DND-41 (cell line): ENCODE data around the gene PFDN2.

Experiments used
- ATAC-seq: fragments of 200-7000 bp; cut with Tn5 transposase; 3 replicates; pipeline ENCODE4 v1.9.1; 2021; ENCODE audit warnings: low read depth; ENCODE audit not compliant: insufficient read depth
- DNase-seq: peaks from one replicate; pipeline ENCODE4 v3.0.0-alpha.2; 2020
- H2AFZ ChIP-seq: 2 replicates; pipeline ENCODE4 v1.6.0; 2012; ENCODE audit warnings: low read depth, low read length
- H3K27ac ChIP-seq: 2 replicates; pipeline ENCODE4 v1.5.1; 2012; ENCODE audit warnings: low read length, inconsistent platforms
- H3K27me3 ChIP-seq: fragments of 200-600 bp; sonication (generic); 2 replicates; pipeline ENCODE4 v1.6.0; 2012; ENCODE audit warnings: low read length, mild to moderate bottlenecking, inconsistent platforms; ENCODE audit not compliant: insufficient read depth, poor library complexity
- H3K36me3 ChIP-seq: 2 replicates; pipeline ENCODE4 v1.5.1; 2012; ENCODE audit warnings: low read length, inconsistent platforms; ENCODE audit not compliant: insufficient read depth
- H3K4me1 ChIP-seq: 2 replicates; pipeline ENCODE4 v1.5.1; 2012; ENCODE audit warnings: mild to moderate bottlenecking, low read length; ENCODE audit not compliant: insufficient read depth
- H3K4me2 ChIP-seq: 2 replicates; pipeline ENCODE4 v1.6.0; 2012; ENCODE audit warnings: mild to moderate bottlenecking, moderate library complexity, low read length, inconsistent platforms; ENCODE audit not compliant: insufficient read depth
- H3K4me3 ChIP-seq, 2 experiments: fragments of 200-600 bp in 1 of 2; shearing (Covaris generic) in 1 of 2; 2 replicates each; pipeline ENCODE4 v1.5.1; 2012 to 2016; ENCODE audit warnings: inconsistent platforms in 2 of 2, low read length in 2 of 2, mild to moderate bottlenecking in 2 of 2, low read depth in 1 of 2, moderate library complexity in 1 of 2
- H3K79me2 ChIP-seq: 2 replicates; pipeline ENCODE4 v1.6.0; 2012; ENCODE audit warnings: low read length, inconsistent platforms; ENCODE audit not compliant: insufficient read depth
- H3K9ac ChIP-seq: 2 replicates; pipeline ENCODE4 v1.6.0; 2012; ENCODE audit warnings: low read depth, mild to moderate bottlenecking, inconsistent platforms, low read length, moderate library complexity
- H3K9me3 ChIP-seq: 2 replicates; pipeline ENCODE4 v1.5.1; 2012; ENCODE audit warnings: low read length, moderate library complexity, mild to moderate bottlenecking, inconsistent platforms; ENCODE audit not compliant: insufficient read depth, severe bottlenecking
- H4K20me1 ChIP-seq: 2 replicates; pipeline ENCODE4 v1.6.0; 2012; ENCODE audit warnings: low read length; ENCODE audit not compliant: insufficient read depth
- EZH2 ChIP-seq: IDR thresholded peaks from 3 replicates; pipeline ENCODE4 v1.6.1; 2012; ENCODE audit warnings: borderline replicate concordance, low read depth, mild to moderate bottlenecking, moderate library complexity, low read length, inconsistent platforms; ENCODE audit not compliant: severe bottlenecking
- TF ChIP-seq, protein P1 (sequence below): IDR thresholded peaks from 2 replicates; pipeline ENCODE4 v1.5.1; 2012; ENCODE audit warnings: borderline replicate concordance, low read length, moderate library complexity, mild to moderate bottlenecking; ENCODE audit not compliant: poor library complexity, severe bottlenecking; ENCODE audit errors: extremely low read depth

The PFDN2 gene

DNA sequence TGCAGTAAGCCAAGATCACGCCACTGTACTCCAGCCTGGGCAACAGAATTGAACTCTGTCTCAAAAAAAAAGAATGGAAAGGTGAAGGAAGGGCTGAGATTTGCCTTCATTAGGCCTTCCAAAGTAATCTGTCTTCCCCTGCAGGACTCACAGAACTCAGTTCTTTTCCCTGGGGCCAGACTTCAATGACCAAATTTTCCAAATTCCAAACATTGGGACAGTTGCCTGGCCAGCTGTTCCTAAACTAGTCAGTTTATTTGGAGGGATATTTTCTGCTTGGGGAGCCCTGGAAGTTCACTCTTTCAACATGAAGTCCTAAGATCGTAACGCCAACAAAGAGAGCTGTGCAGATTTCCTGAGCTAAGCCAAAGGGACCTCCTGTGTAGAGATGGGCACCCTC lies 20.0 kb upstream of the PFDN2 start:
- peaks cover 5% of the 10 kb centered on the region for H3K36me3 ChIP-seq
- DNase-seq = no peak
- H3K4me3 ChIP-seq = no peak overlapping the region
- TF ChIP-seq, protein P1, sequence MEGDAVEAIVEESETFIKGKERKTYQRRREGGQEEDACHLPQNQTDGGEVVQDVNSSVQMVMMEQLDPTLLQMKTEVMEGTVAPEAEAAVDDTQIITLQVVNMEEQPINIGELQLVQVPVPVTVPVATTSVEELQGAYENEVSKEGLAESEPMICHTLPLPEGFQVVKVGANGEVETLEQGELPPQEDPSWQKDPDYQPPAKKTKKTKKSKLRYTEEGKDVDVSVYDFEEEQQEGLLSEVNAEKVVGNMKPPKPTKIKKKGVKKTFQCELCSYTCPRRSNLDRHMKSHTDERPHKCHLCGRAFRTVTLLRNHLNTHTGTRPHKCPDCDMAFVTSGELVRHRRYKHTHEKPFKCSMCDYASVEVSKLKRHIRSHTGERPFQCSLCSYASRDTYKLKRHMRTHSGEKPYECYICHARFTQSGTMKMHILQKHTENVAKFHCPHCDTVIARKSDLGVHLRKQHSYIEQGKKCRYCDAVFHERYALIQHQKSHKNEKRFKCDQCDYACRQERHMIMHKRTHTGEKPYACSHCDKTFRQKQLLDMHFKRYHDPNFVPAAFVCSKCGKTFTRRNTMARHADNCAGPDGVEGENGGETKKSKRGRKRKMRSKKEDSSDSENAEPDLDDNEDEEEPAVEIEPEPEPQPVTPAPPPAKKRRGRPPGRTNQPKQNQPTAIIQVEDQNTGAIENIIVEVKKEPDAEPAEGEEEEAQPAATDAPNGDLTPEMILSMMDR = no peak
- no peak for TF ChIP-seq EZH2
- H3K27me3 ChIP-seq = no peaks in the 10 kb centered on the region
- no peaks in the 10 kb centered on the region for H4K20me1 ChIP-seq
- H3K4me2 ChIP-seq = no peak overlapping the region
- H2AFZ ChIP-seq = no peak overlapping the region
- H3K27ac ChIP-seq = no peak overlapping the region
- no peak overlapping the region for H3K9ac ChIP-seq
- no peaks in the 10 kb centered on the region for H3K9me3 ChIP-seq
- peaks cover 24% of the 10 kb centered on the region for H3K79me2 ChIP-seq
- ATAC-seq = no peak
- peaks cover 10% of the 10 kb centered on the region for H3K4me1 ChIP-seq

DNA sequence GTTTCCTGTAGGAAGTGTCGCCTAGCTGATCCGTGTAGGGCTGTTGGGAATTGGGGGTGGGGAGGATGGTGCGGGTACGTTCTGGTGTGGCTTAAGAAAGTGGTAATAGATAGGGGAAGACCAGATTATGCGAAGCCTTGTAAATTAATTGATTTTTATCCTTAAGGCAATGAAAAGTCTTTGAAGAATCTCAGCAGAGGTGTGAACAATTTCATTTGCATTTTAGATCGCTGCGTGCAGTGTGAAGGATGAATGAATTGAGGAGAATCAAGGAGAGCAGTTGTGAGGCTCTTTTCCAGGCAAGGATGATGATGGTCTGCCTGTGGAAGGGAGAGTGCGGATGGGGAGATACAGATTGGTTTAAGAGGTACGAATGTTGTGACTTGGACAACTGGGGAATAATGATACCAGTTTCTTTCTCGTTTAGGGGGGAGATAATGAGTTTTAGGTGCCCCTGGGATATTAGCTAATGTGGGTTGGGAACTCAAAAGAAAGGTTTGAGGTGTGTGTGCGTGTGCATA lies 15.4 kb upstream of the PFDN2 start:
- TF ChIP-seq, protein P1 = no peak
- no peak for TF ChIP-seq EZH2
- no peaks in the 10 kb centered on the region for H3K9me3 ChIP-seq
- no peaks in the 10 kb centered on the region for H3K27me3 ChIP-seq
- peaks cover 24% of the 10 kb centered on the region for H3K36me3 ChIP-seq
- no peak for DNase-seq
- peak; percentile 20 for ATAC-seq
- H3K4me3 ChIP-seq = peak overlapping the region; percentile 64 to 77
- peak overlapping the region; percentile 97 for H2AFZ ChIP-seq
- H3K27ac ChIP-seq = peak overlapping the region; percentile 93
- H3K4me1 ChIP-seq = peaks cover 43% of the 10 kb centered on the region
- H3K4me2 ChIP-seq = peak overlapping the region; percentile 69
- no peaks in the 10 kb centered on the region for H4K20me1 ChIP-seq
- peak overlapping the region; percentile 82 for H3K9ac ChIP-seq
- H3K79me2 ChIP-seq = peaks cover 69% of the 10 kb centered on the region

DNA sequence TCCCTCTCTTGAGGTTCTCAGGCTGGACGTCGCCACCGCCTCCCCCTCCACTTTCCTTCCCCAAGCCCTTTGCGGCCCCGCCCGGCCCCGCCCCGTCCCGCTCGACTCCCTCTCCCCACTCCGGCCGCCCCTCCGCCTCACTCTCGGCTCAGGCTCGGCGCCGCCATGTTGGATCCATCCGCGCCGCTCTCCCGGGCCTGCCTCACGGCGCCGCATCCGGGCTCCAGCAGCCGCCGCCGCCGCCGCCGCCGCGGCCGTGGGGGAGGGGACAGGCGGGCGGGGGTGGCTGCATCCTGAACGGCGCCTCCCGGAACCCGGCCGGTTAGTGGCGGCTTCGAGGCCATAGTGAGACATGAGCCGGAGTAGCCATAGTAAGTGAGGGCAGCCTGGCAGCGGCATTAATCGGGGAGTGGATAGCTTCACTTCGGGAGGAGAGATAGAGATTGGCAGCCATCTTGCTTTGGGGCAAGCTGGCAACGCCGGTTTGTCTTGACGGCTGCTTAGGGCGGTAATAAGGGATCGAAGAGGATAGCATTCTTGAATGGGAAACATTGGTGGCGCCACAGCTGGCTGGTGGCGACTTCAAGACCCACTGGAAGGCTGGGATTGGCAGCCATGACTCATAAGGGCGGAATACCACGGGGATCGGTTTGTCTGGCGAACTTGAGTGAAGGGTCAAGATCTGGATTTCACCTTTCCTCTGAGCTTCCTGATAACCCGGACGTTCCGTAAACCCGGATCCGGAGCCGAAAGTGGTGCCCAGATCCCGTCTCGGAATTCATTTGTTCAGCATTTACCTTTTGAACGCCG lies 14.8 kb upstream of the PFDN2 start, which contains the start of gene DEDD:
DEDD (minus strand) TSS at position 258 of the 810 bp plus-strand sequence. CDS start 8,205 bp downstream, outside the sequence.
- Histone ChIP-seq H3K27me3 (no peaks in the 10 kb centered on the region), H3K4me1 (peaks cover 50% of the 10 kb centered on the region), H3K36me3 (peaks cover 31% of the 10 kb centered on the region), H4K20me1 (no peaks in the 10 kb centered on the region), H3K79me2 (peaks cover 76% of the 10 kb centered on the region), H3K27ac (peak within 1 kb of the TSS; percentile 93), H3K4me3 (peak within 1 kb of the TSS; percentile 64 to 77), H3K9ac (peak within 1 kb of the TSS; percentile 82), H2AFZ (peak within 1 kb of the TSS; percentile 97), H3K9me3 (no peaks in the 10 kb centered on the region), H3K4me2 (peak within 1 kb of the TSS; percentile 69)
- TF ChIP-seq, protein P1 = peak; percentile 21
- TF ChIP-seq EZH2 = no peak
- ATAC-seq = peak; percentile 96
- DNase-seq = peak; percentile 96
